Panc1 (cell line): ENCODE results near the gene MSI2. TPM values are rescaled to one million over a fixed set of nuclear protein-coding genes. Genes with fewer than 3 reads are reported as not detected.

Experiments
- ATAC-seq: fragments of 200-7000 bp; cut with Tn5 transposase; 2 replicates; pipeline ENCODE4 v1.9.1; 2020; ENCODE audit warnings: mild to moderate bottlenecking, moderate library complexity
- BruUV-seq: library from RNA; stranded (reverse); fragments of 400-500 nt; replicated peaks from 2 replicates; lab custom pipeline; 2021; lab: Mats Ljungman, UMichigan
- CTCF ChIA-PET: fragments of 300-600 bp; sonication (Branson Sonifier 250); formaldehyde crosslinking; loops from one replicate; lab custom pipeline; 2022; ENCODE audit warnings: antibody characterized with exemption; lab: Charles Lee
- POLR2A ChIA-PET: fragments of 300-600 bp; sonication (Branson Sonifier 250); formaldehyde crosslinking; loops from one replicate; lab custom pipeline; 2022; ENCODE audit warnings: antibody characterized with exemption; lab: Charles Lee
- DNase-seq: peaks from one replicate; pipeline ENCODE4 v3.0.0-alpha.2; 2010; ENCODE audit warnings: low read depth, low spot score
- H3K27ac ChIP-seq: 2 replicates; pipeline ENCODE4 v1.5.1; 2011; ENCODE audit warnings: mild to moderate bottlenecking, low read length, inconsistent platforms
- H3K27me3 ChIP-seq: fragments of 200-500 bp; sonication (Bioruptor generic); 2 replicates; pipeline ENCODE4 v1.6.0; 2014; ENCODE audit warnings: low read length, inconsistent platforms; ENCODE audit not compliant: control insufficient read depth, insufficient read depth
- H3K36me3 ChIP-seq: fragments of 200-500 bp; sonication (Bioruptor generic); 2 replicates; pipeline ENCODE4 v1.5.1; 2014; ENCODE audit warnings: inconsistent platforms, mild to moderate bottlenecking, low read length, moderate library complexity; ENCODE audit not compliant: control insufficient read depth, insufficient read depth
- H3K4me1 ChIP-seq: 2 replicates; pipeline ENCODE4 v1.5.1; 2011; ENCODE audit warnings: inconsistent platforms, mild to moderate bottlenecking, low read length, moderate library complexity; ENCODE audit not compliant: control insufficient read depth, insufficient read depth
- H3K4me3 ChIP-seq, 2 experiments: 2 replicates each; pipeline ENCODE4 v1.5.1; 2011 to 2012; ENCODE audit warnings: low read depth in 2 of 2, low read length in 2 of 2, mild to moderate bottlenecking in 2 of 2, inconsistent platforms in 1 of 2, moderate library complexity in 1 of 2
- H3K9me3 ChIP-seq: fragments of 200-500 bp; sonication (Bioruptor generic); 2 replicates; pipeline ENCODE4 v1.5.1; 2014; ENCODE audit warnings: low read depth, mild to moderate bottlenecking, inconsistent platforms, low read length, moderate library complexity; ENCODE audit not compliant: control insufficient read depth, insufficient read depth
- POLR2AphosphoS5 ChIP-seq: IDR thresholded peaks from 2 replicates; pipeline ENCODE4 v1.6.1; 2012; ENCODE audit warnings: mild to moderate bottlenecking, low read depth, low read length, moderate library complexity
- SIN3A ChIP-seq: IDR thresholded peaks from 2 replicates; pipeline ENCODE4 v1.6.1; 2012; ENCODE audit warnings: low read depth, mild to moderate bottlenecking, low read length, moderate library complexity, borderline replicate concordance; ENCODE audit not compliant: insufficient read depth
- TCF7L2 ChIP-seq: IDR thresholded peaks from 2 replicates; pipeline ENCODE4 v1.6.1; 2011; ENCODE audit warnings: mild to moderate bottlenecking, low read depth, low read length, inconsistent platforms
- in situ Hi-C: cut with HindIII; loops from 2 replicates; pipeline ENCODE4 v1.10.0; 2016; ENCODE audit warnings: low sequenced_read_pairs, low pct_unique_long_range_greater_than_20kb
- intact Hi-C: fragments of 100-400 bp; cut with micrococcal nuclease; formaldehyde crosslinking; loops from one replicate; pipeline ENCODE4 v1.10.0; 2022; ENCODE audit not compliant: unreplicated experiment
- total RNA-seq: library from RNA; stranded (reverse); gene quantifications from one replicate; pipeline ENCODE4 v1.2.1, GENCODE V29; 2021; ENCODE audit not compliant: unreplicated experiment
- TF ChIP-seq, protein P1 (sequence below), 2 experiments: IDR thresholded peaks; 2 replicates each; pipeline ENCODE4 v1.6.1; 2011 to 2012; ENCODE audit warnings: low read depth in 2 of 2, control low read depth in 1 of 2, low read length in 1 of 2, mild to moderate bottlenecking in 1 of 2, moderate library complexity in 1 of 2; ENCODE audit not compliant: insufficient read depth in 1 of 2
- TF ChIP-seq, protein P2 (sequence below): fragments of 450-650 bp; IDR thresholded peaks from 2 replicates; pipeline ENCODE4 v1.5.1; 2017; ENCODE audit warnings: mild to moderate bottlenecking

Gene MSI2
- total RNA-seq, 1 experiment from 2014 or later = 38.5 TPM

DNA sequence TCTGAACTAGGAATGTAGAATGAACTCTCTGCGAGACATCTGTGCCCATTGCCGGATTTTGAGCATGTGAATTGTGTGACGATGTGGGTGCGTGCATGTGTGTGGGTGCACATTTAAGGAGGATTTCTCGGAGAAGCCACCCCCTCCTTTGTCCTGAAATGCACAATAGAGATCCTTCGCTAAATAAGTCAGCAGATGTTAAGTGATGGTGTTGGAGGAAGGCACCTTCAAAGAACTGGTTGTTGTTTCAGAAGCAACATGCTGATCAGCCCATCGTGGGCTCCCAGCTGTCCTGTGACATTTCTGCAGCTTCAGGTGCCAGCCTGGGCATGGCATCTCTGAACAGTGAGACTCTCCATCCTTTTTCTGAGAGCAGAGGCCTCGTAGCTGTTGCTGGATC, 194.9 kb downstream of the MSI2 start:
- ATAC-seq (no peak), DNase-seq (no peak)
- in situ Hi-C loops = no loop called here
- intact Hi-C loops = no loop called here
- ChIA-PET POLR2A (no interaction called here), CTCF (no interaction called here)
- Histone ChIP-seq H3K27me3 (no peaks in the 10 kb centered on the region), H3K36me3 (no peaks in the 10 kb centered on the region), H3K9me3 (no peaks in the 10 kb centered on the region), H3K27ac (no peak overlapping the region), H3K4me1 (no peaks in the 10 kb centered on the region), H3K4me3 (no peak overlapping the region)
- BruUV-seq = no TSS peak
- TF ChIP-seq TCF7L2 = no peak
- TF ChIP-seq POLR2AphosphoS5 = no peak
- TF ChIP-seq, protein P1, sequence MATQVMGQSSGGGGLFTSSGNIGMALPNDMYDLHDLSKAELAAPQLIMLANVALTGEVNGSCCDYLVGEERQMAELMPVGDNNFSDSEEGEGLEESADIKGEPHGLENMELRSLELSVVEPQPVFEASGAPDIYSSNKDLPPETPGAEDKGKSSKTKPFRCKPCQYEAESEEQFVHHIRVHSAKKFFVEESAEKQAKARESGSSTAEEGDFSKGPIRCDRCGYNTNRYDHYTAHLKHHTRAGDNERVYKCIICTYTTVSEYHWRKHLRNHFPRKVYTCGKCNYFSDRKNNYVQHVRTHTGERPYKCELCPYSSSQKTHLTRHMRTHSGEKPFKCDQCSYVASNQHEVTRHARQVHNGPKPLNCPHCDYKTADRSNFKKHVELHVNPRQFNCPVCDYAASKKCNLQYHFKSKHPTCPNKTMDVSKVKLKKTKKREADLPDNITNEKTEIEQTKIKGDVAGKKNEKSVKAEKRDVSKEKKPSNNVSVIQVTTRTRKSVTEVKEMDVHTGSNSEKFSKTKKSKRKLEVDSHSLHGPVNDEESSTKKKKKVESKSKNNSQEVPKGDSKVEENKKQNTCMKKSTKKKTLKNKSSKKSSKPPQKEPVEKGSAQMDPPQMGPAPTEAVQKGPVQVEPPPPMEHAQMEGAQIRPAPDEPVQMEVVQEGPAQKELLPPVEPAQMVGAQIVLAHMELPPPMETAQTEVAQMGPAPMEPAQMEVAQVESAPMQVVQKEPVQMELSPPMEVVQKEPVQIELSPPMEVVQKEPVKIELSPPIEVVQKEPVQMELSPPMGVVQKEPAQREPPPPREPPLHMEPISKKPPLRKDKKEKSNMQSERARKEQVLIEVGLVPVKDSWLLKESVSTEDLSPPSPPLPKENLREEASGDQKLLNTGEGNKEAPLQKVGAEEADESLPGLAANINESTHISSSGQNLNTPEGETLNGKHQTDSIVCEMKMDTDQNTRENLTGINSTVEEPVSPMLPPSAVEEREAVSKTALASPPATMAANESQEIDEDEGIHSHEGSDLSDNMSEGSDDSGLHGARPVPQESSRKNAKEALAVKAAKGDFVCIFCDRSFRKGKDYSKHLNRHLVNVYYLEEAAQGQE (IDR thresholded peaks at IDR 0.05; ENCODE audit: insufficient read depth in 1 of 2, low read depth in 2 of 2, low read length in 1 of 2) = no peak
- TF ChIP-seq, protein P2, sequence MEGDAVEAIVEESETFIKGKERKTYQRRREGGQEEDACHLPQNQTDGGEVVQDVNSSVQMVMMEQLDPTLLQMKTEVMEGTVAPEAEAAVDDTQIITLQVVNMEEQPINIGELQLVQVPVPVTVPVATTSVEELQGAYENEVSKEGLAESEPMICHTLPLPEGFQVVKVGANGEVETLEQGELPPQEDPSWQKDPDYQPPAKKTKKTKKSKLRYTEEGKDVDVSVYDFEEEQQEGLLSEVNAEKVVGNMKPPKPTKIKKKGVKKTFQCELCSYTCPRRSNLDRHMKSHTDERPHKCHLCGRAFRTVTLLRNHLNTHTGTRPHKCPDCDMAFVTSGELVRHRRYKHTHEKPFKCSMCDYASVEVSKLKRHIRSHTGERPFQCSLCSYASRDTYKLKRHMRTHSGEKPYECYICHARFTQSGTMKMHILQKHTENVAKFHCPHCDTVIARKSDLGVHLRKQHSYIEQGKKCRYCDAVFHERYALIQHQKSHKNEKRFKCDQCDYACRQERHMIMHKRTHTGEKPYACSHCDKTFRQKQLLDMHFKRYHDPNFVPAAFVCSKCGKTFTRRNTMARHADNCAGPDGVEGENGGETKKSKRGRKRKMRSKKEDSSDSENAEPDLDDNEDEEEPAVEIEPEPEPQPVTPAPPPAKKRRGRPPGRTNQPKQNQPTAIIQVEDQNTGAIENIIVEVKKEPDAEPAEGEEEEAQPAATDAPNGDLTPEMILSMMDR = no peak
- TF ChIP-seq SIN3A = no peak

DNA sequence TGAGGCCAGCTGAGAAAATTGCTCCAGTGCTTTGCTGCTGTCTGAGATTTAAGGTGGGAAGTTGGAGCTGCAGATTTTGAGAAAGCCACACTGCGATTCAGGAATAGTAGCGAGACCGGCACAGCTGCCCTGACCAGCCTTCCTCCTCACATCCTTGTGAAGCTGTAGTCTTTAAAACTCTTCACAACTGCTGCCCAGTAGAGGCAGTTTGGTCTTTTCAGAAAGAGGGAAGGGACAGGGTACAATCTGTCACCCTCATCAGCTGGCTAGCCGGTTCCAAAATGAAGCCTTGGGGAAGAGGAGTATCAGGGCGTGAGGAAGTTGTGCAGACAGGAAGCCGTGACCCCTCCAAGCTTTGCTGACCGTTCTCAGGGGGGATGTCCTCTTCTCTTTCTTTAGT, 195.3 kb downstream of the MSI2 start:
- no peaks in the 10 kb centered on the region for H3K36me3 ChIP-seq
- DNase-seq (no peak), ATAC-seq (no peak)
- H3K4me1 ChIP-seq = no peaks in the 10 kb centered on the region
- H3K4me3 ChIP-seq = no peak overlapping the region
- TF ChIP-seq, protein P1 (IDR thresholded peaks at IDR 0.05; ENCODE audit: insufficient read depth in 1 of 2, low read depth in 2 of 2, low read length in 1 of 2) = no peak
- TF ChIP-seq TCF7L2 (no peak), POLR2AphosphoS5 (no peak), SIN3A (no peak)
- TF ChIP-seq, protein P2 = no peak
- ChIA-PET POLR2A (no interaction called here), CTCF (no interaction called here)
- no peaks in the 10 kb centered on the region for H3K27me3 ChIP-seq
- intact Hi-C loops = no loop called here
- no peak overlapping the region for H3K27ac ChIP-seq
- no peaks in the 10 kb centered on the region for H3K9me3 ChIP-seq
- in situ Hi-C loops = no loop called here
- no TSS peak for BruUV-seq
